Hepatocyte (in vitro differentiated cells): ENCODE measurements around the gene PLVAP. TPM values are rescaled to one million over a fixed set of nuclear protein-coding genes. Genes with fewer than 3 reads are reported as not detected.

ENCODE experiments used
- DNase-seq: peaks from one replicate; pipeline ENCODE4 v3.0.0-alpha.2; 2016; ENCODE audit warnings: low spot score
- H2AFZ ChIP-seq: fragments of 200-600 bp; sonication (generic); 2 replicates; pipeline ENCODE4 v1.6.0; 2016; ENCODE audit warnings: antibody characterized with exemption, mild to moderate bottlenecking
- H3K27ac ChIP-seq: fragments of 200-600 bp; sonication (generic); 2 replicates; pipeline ENCODE4 v1.5.1; 2016; ENCODE audit warnings: mild to moderate bottlenecking
- H3K27me3 ChIP-seq: fragments of 200-600 bp; sonication (generic); 2 replicates; pipeline ENCODE4 v1.6.1; 2016
- H3K36me3 ChIP-seq: fragments of 200-600 bp; sonication (generic); replicated peaks from 2 replicates; pipeline ENCODE4 v1.5.1; 2016; ENCODE audit warnings: low read depth; ENCODE audit not compliant: insufficient read depth
- H3K4me1 ChIP-seq: fragments of 200-600 bp; sonication (generic); 2 replicates; pipeline ENCODE4 v1.5.1; 2016; ENCODE audit warnings: mild to moderate bottlenecking, moderate library complexity; ENCODE audit not compliant: insufficient read depth
- H3K4me2 ChIP-seq: fragments of 200-600 bp; sonication (generic); 2 replicates; pipeline ENCODE4 v1.6.0; 2016
- H3K4me3 ChIP-seq: fragments of 200-600 bp; sonication (generic); 2 replicates; pipeline ENCODE4 v1.5.1; 2016; ENCODE audit warnings: mild to moderate bottlenecking
- H3K79me2 ChIP-seq: fragments of 200-600 bp; sonication (generic); 2 replicates; pipeline ENCODE4 v1.6.0; 2017; ENCODE audit warnings: mild to moderate bottlenecking
- H3K9me2 ChIP-seq: fragments of 200-600 bp; sonication (generic); replicated peaks from 2 replicates; pipeline ENCODE4 v1.6.0; 2017; ENCODE audit warnings: mild to moderate bottlenecking; ENCODE audit not compliant: insufficient read depth
- H3K9me3 ChIP-seq: fragments of 200-600 bp; sonication (generic); 2 replicates; pipeline ENCODE4 v1.5.1; 2016; ENCODE audit warnings: low read depth, mild to moderate bottlenecking
- H4K20me1 ChIP-seq: fragments of 200-600 bp; sonication (generic); 2 replicates; pipeline ENCODE4 v1.6.0; 2016; ENCODE audit warnings: mild to moderate bottlenecking; ENCODE audit not compliant: insufficient read depth, poor library complexity, severe bottlenecking
- EZH2 ChIP-seq: fragments of 200-600 bp; sonication (generic); IDR thresholded peaks from 2 replicates; pipeline ENCODE4 v1.6.1; 2016; ENCODE audit warnings: antibody characterized with exemption, mild to moderate bottlenecking, borderline replicate concordance
- EZH2phosphoT487 ChIP-seq: fragments of 200-600 bp; sonication (generic); IDR thresholded peaks from one replicate; pipeline ENCODE4 v1.6.1; 2018; ENCODE audit warnings: antibody characterized with exemption, mild to moderate bottlenecking, low read depth, moderate library complexity; ENCODE audit not compliant: unreplicated experiment, severe bottlenecking
- WGBS: methylation state at CpG from one replicate; pipeline ENCODE4 v1.1.6; 2016; ENCODE audit warnings: low lambda C conversion rate; ENCODE audit errors: missing lambda C conversion rate; 5-methylcytosine and 5-hydroxymethylcytosine counted together
- polyA plus RNA-seq: library from polyadenylated mRNA; unstranded; fragments of >200 nt; fragmentation: Nextera tagmentation; extraction: Ambion mirVana; gene quantifications from 2 replicates; pipeline ENCODE4 v1.2.1, GENCODE V29; 2016
- total RNA-seq: library from RNA; depleted of rRNA; stranded (reverse); fragments of >200 nt; gene quantifications from 2 replicates; pipeline ENCODE4 v1.2.3, GENCODE V29; 2014
- TF ChIP-seq, protein P1 (sequence below): fragments of 200-600 bp; sonication (generic); IDR thresholded peaks from 2 replicates; pipeline ENCODE4 v1.5.1; 2016; ENCODE audit warnings: antibody characterized with exemption, mild to moderate bottlenecking; ENCODE audit not compliant: poor library complexity

PLVAP gene
- total and polyA plus RNA-seq, 2 experiments from 2014 or later, result 1.4 to 5.3 TPM

DNA sequence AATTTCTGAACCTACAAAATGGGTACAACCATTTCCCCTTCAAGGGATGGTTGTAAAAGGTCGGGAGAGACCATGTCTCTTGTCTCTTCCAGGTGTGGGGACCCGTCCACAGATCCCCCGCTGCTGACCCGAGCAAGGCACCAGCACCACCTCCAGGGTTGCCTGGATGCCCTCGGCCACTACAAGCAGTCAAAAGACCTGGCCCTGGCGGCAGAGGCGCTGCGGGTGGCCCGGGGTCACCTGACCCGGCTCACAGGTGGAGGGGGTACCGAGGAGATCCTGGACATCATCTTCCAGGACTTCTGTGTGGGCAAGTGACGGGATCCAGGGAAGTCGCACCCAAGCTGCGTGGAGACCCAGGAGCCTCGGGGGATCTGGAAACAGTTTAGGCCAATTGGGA is 35.8 kb downstream of the PLVAP start:
- Histone ChIP-seq H3K4me1 (peaks cover 3% of the 10 kb centered on the region), H3K27ac (no peak overlapping the region), H3K27me3 (no peaks in the 10 kb centered on the region), H3K36me3 (no peaks in the 10 kb centered on the region), H3K9me2 (no peaks in the 10 kb centered on the region), H4K20me1 (no peaks in the 10 kb centered on the region), H3K79me2 (peaks cover 8% of the 10 kb centered on the region), H3K4me2 (no peak overlapping the region), H3K4me3 (no peak overlapping the region), H2AFZ (no peak overlapping the region), H3K9me3 (no peaks in the 10 kb centered on the region)
- 96% methylated on average over 15 of the region's 15 CpGs for WGBS
- DNase-seq, result no peak
- TF ChIP-seq EZH2phosphoT487 (no peak), EZH2 (no peak)
- TF ChIP-seq, protein P1, sequence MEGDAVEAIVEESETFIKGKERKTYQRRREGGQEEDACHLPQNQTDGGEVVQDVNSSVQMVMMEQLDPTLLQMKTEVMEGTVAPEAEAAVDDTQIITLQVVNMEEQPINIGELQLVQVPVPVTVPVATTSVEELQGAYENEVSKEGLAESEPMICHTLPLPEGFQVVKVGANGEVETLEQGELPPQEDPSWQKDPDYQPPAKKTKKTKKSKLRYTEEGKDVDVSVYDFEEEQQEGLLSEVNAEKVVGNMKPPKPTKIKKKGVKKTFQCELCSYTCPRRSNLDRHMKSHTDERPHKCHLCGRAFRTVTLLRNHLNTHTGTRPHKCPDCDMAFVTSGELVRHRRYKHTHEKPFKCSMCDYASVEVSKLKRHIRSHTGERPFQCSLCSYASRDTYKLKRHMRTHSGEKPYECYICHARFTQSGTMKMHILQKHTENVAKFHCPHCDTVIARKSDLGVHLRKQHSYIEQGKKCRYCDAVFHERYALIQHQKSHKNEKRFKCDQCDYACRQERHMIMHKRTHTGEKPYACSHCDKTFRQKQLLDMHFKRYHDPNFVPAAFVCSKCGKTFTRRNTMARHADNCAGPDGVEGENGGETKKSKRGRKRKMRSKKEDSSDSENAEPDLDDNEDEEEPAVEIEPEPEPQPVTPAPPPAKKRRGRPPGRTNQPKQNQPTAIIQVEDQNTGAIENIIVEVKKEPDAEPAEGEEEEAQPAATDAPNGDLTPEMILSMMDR, result no peak

DNA sequence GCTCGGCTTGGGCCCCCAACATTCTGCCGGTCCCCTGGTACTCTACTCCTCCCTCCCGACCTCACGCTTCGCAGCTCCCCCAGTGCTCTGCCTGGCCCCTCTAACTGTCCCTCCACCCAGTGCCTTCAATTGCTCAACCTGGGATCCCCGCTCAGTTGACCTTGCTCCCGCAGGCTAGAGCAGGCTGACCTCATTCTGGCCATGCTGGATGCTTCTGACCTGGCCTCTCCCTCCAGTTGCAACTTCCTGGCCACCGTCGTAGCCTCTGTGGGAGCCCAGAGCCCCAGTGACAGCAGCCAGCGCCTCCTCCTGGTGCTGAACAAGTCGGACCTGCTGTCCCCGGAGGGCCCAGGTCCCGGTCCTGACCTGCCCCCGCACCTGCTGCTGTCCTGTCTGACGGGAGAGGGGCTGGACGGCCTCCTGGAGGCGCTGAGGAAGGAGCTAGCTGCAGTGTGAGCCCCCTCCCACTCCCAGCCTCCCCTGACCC is 36.2 kb downstream of the PLVAP start:
- 82% methylated on average over 16 of the region's 17 CpGs for WGBS
- Histone ChIP-seq H3K4me2 (no peak overlapping the region), H3K36me3 (no peaks in the 10 kb centered on the region), H3K4me3 (no peak overlapping the region), H2AFZ (no peak overlapping the region), H3K27me3 (no peaks in the 10 kb centered on the region), H4K20me1 (no peaks in the 10 kb centered on the region), H3K9me2 (no peaks in the 10 kb centered on the region), H3K79me2 (peaks cover 8% of the 10 kb centered on the region), H3K27ac (no peak overlapping the region), H3K4me1 (peaks cover 3% of the 10 kb centered on the region), H3K9me3 (no peaks in the 10 kb centered on the region)
- TF ChIP-seq EZH2 (no peak), EZH2phosphoT487 (no peak)
- TF ChIP-seq, protein P1, result no peak
- DNase-seq, result no peak

DNA sequence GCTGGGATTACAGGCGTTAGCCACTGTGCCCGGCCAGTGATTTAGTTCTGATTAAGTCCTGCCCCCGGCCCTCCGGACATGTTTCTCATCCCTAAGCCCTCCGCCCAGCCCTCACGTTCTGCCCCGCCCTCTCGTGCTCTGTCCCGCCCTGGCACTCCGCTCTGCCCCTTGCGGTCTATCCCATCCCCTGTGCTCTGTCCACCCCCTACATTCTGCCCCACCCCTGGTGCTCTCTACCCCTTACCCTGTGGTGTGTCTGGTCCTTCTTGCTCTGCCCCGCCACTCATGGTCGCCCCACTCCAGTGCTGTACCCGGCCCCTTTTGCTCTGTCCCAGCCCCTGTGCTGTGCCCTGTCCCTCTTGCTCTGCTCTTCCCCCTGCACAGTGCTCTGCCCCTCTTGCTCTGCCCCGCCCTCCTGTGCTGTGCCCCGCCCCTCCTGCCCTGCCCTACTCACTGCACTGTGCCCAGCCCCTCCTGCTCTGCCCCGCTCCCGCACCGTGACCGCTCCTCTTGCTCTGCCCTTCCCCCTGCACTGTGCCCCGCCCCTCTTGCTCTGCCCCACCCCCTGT is 36.8 kb downstream of the PLVAP start:
- no peak overlapping the region for H3K4me3 ChIP-seq
- no peak overlapping the region for H3K27ac ChIP-seq
- whole genome bisulfite sequencing, result 78% methylated on average over 6 of the region's 21 CpGs

More for the DNA sequence above, 36.8 kb downstream of the PLVAP start:
- Histone ChIP-seq H3K36me3 (no peaks in the 10 kb centered on the region), H3K27me3 (no peaks in the 10 kb centered on the region), H3K4me2 (no peak overlapping the region), H3K9me3 (no peaks in the 10 kb centered on the region), H3K9me2 (no peaks in the 10 kb centered on the region), H2AFZ (no peak overlapping the region), H3K79me2 (peaks cover 12% of the 10 kb centered on the region), H4K20me1 (no peaks in the 10 kb centered on the region), H3K4me1 (peaks cover 6% of the 10 kb centered on the region)
- no peak for DNase-seq
- TF ChIP-seq EZH2phosphoT487 (no peak), EZH2 (no peak)
- TF ChIP-seq, protein P1, result no peak
